ENCODE data around the gene ASPRV1.

ASPRV1 gene

DNA sequence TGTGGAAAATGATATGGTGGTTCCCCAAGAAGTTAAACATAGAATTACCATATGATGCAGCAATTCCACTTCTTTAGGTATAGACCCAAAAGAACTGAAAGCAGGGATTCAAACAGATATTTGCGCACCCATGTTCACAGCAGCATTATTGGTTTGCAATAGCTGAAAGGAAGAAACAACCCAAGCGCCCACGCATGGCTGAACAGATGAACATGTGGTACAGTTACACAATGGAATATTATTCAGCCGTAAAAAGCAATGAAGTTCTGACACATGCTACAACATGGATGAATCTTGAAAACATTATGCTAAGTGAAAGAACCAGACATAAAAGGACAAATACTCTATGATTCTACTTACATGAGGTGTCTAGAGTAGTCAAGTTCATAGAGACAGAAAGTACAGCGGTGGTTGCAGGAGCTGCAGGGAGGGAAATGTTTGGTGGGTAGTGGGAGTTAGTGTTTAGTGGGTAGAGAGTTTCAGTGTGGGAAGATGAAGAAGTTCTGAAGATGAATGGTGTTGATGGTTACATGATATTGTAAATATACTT lies 26.7 kb upstream of the ASPRV1 start:
- DNase-seq, result no peak

DNA sequence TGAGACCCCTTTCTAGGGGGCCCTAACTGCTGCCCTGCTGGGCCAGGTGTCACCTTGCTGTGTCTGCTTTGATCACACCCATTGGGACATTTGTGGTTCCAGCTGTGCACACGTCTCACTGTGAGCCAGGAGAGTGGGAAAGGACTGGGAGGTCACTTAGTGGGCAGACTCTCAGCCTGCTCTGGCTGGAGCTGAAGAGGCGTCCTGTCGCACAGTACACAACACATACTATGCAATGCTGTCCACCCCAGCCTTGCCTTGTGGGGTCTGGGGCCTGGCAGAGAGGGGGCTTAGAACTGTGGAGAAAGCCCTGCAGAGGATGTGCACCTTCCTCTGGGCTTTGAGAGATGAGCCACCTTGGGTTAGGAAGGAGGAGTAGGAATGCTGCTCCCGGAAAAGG lies 25.3 kb upstream of the ASPRV1 start:
- no peak for DNase-seq

DNA sequence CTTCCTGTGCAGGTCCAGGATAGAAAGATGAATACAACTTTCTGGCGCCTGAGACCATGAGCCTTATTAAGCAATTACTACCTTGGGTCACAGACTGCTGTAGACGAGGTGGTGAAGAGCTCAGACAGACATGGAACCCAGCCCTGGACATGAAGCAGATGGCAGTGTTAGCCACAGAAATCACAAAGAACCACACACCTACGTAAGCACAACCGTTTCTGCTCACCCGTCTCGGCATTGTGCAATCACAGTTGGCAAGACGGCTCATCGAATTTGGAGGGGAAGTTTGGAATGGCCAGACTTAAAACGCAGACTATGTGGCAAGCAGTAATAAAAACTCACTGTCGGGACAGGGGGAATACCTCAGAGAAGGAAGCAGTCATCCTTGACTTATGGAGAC lies 24.3 kb upstream of the ASPRV1 start:
- DNase-seq, result no peak

DNA sequence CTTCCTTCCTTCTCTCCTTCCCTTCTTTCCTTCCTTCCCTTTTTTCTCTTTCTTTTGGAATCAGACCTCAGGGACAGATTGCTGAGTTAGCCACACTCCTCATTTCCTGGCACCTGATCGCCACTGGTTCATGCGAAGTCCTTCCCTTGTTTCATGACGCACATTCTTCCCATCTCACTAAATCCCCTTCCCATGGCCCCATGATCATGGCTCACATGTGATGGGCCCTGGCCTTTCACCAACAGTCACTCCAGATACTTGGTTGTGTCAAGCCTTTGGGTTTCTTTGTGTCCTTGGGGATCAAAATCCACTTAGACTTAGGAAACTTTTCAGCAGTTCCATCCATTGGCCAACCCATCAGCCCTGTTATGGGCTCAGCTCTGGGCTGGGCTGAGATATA lies 23.8 kb upstream of the ASPRV1 start:
- no peak for DNase-seq

DNA sequence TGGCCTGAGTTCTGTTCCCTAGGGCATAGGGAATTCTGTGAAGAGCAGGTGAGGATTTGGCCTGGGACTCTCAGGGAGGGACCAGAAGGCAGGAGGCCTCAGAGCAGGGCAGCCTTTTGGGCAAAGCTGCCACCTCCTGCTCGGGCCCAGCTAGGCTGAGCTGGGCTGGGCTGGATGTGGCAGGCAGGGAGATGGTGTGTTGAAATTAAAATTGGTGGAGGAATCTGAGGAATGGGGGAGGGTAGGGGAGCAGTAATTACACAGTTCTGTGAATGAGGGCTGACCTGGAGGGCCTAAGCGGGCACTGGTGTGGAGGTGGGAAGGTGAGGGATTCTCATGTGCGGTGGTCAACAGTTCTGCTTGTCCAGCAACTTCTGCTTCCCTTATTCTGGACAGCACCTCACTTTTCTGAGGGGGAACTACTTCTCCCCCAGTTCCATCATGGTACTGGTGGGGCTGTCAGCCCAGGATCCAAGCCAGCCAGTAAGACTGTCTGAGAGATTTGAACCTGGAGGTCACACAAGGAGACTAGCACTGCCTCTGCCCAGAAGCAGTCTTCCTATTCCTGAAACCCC lies 22.0 kb upstream of the ASPRV1 start:
- no peak for DNase-seq

DNA sequence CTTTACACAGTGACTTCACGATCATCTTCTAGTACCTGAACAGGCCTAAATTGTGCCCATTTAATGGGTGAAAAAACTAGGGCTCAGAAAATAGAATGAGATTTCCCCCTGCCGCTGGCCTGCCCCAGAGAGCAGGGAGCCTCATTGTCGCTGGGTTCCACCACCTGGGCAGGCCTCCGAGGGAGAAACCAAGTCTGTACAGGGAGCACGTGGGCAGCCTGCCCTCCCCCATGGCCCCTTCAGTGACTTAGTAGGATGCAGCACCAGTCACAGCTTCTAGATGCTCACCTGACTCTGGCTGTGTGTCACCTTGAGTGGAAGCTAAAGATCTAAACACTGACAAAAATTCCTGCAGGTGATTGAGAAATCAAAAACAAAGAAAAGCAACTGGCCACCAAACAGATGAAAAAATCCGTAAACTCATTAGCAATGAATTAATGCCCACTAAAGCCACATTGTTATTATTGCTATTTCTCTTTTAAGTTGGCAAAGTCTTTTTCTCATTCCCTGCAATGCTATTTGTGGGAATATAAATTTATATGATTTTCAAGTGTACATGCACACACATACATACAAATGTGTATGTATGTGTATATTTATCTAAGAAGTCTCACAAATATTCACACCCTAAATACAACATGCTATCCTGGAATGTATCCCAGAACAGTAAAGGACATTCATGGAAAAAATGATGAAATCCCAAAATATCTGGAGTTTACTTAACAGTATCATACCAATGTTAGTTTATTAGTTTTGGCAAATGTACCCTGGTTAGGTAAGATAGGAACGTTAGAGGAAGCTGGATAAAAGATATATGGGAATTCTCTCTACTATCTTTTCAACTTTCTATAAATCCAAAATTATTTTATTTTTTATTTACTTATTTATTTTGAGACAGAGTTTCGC lies 18.7 kb upstream of the ASPRV1 start:
- no peak for DNase-seq

DNA sequence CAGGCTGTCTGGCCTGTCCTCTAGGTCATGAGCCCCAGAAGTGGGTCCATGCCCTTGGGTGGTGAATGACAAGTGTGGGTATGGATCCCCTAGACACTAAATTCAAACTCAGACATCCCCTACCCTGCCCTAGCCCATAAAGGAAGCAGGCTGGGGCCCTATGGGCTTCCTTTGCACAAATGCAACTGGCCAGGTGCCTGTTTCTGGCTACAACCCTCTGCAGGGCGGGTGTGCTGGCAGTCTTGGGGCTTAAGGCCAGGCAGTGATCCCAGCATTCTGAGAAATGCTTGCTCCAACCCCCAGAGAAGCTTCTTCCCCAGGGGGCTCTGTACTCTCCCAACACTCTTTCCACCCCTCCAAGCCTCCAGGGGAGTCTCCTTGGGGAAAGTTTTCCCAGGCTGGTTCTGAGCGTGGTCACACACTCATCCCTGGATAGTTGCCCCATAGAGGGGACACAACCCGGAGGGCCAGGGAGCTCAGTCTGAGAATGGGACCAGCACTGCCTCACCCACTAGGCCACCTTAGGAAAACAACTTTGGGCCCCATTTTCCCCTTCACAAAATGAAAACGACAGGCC lies 16.6 kb upstream of the ASPRV1 start:
- DNase-seq, result no peak

DNA sequence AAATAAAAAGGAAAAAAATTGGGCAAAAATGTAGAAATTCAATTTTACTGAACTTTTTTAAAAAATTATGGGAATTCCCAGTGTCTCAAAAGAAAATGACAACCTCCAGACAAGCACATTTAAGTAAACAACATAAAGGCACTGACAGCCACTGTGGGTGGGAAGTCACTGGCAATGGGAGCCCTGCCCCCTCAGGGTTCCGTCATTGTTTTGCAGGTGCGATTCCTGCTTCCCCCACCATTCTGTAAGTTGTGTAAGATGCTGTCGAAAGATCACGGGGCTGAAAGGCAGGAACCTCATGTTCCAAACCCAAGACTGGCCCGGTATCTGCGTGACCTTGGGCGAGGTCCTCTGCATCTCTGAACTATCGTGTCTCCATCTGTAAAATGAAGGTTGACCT lies 15.8 kb upstream of the ASPRV1 start:
- DNase-seq, result no peak

DNA sequence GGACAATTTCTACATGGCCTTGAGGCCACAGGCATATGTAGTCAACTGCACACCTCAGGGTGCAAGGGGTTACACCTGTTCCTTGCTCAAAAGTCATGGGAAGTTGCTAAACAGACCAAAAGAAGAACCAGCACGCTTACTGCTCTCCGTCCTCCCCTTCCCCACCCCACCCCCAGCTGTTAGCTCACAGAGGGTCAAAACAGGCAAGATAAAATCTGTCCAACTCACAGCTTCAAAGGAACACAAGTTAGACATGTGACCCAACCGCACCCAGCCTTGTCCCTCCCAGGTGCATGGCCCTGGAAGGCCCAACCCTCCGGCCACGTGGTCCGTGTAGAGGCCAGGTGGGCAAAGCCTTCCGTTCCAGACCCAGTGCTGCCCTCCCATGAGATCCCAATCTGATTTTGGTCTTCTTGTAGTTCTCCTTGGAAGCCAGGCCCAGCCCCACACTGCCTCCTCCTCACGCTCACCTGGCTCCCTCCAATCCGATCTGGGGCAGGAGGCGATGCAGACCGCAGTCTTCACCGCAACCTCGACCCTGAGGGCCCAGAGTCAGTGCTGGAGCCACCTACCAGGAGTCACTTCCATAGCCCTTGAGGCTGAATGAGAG lies 14.5 kb upstream of the ASPRV1 start:
- no peak for DNase-seq

DNA sequence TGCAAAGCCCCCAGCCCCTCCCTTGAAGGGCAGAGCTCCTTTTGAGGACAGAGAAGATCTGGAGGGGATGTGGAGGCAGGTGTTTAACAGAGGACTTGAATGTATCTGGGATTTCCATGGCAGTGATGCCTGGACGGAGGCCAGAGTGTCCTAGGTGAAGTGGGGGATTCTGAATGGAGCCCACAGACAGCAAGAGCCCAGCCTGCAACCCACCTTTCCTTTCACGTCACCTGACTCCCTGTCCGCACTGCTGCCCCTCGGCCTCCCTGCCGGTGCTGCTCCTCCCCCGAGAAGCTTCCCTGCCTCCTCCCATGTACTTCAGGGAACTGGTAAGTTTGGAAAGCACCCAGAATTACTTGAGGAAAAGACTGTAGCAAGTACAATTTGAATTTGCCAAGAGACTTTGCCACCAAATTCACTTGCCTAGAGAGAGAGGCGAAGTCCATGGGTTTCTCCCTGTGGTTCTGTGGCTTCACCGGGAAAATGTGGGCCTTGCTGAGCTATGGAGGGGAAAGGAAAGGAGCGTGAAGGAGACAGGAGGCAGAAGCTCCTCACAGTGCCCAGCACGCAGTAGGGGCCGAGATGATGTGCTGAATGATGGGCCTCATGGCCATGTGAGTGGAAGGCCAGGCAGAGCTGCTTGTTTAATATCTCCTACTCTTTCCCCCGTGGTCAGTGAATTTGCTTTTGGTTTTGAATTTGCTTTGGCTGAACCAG lies 13.9 kb upstream of the ASPRV1 start:
- DNase-seq, result no peak

DNA sequence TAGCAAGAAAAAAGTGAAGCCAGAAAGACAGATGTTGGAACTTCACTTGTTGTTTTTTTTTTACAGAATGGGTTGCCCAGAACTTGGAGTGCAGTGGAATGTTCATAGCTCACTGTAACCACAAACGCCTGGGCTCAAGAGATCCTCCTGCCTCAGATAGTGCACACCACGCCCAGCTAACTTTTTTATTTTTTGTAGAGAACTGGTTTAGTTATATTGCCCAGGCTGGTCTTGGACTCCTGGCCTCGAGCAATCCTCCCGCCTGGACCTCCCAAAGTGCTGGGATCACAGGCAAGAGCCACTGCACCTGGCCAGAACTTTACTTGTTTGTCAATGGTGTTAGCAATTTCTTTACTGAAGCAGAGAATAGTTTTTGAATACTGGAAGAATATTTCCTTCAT lies 11.9 kb upstream of the ASPRV1 start:
- DNase-seq, result no peak

DNA sequence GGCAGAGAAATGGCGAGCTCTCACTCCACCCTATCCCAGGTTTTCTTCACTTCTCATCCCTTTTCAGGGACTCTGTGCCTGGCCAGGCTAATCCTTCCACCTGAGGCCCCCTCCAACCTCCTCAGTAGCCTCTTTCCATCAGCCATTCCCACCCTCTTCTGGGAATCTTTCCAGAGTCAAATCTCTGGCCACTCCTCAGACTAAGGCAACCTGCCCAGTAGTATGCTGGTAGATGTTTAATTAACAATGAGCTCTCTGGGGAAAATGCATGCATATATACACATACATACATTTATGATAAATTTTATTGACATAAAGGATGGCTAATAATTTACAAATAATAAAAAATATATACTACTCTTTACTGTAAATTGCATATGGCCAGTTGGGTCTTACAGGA lies 11.4 kb upstream of the ASPRV1 start:
- no peak for DNase-seq

DNA sequence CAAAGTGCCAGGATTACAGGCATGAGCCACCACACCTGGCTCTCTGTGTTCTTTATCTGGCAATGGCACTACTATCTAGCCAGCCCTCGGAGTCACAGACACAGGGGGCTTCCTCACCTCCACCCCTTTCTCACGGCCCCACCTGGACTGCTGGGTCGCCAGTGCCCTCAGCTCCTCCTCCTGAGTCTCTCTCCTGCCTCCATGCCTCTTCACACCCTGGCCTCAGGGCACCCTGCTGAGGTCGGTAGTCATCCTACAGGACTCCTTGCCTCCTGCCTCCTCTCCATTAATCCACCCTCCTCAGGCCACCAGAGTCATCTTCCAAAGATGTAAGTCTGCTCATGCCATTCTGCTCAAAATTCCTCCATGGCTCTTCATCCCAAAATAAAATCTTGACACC lies 8.6 kb upstream of the ASPRV1 start:
- no peak for DNase-seq

DNA sequence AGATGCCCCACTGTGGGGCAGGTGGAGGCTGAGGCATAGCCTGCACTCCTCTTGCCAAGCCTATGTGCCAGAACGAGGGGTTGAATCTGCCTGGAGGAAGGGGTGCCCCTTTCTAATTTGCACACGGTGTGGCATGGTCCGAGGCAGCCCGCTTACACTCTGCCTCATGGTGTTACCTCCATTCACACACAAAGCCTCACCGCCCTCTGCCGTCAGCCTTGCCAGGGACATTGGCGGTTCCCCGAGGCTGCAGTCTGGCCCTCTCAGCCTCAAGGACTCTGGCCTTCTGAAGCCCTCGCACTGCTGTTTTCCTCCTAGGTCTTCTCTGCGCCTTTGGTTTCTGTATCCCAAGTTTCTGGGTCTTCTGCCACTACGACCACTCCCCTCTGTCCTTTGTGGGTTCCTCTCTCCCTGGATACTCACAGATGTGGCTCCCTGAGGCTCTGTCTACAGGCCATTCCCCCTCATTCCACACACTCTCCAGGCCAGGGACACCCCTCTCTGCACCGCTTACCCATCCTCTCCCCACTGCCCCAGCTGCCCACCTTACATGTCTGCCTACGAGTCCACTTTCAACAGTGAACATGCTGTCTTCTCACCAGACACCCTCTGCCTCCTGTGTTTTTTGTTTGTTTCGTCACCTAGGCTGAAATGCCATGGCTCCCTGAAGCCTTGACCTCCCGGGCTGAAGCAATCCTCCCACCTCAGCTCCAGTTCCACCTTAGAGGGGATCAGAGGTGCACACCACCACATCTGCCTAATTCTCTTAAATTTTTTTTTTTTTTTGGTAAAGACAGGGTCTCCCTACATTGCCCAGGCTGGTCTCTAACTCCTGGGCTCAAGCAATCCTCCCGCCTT lies 7.9 kb upstream of the ASPRV1 start:
- DNase-seq, result no peak

DNA sequence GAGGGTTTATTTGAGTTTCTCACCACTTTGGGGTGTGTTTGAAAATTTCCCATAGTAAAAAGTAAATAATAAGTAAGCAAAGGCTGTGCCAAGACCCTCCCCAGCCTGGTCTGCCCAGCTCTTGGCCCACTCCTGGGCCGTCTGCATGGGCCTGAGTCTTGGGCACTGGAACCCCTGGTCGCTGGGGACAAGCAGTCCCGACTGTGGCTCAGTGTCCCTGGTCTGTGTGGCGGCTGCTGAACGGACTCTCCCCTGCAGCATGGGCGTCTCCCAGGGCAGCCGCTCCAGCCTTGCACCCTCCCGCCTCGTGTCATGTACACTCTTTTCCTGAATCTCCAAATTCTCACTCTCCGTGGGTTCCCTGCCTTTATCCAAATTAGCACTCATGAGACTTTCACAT lies 7.2 kb upstream of the ASPRV1 start:
- no peak for DNase-seq

DNA sequence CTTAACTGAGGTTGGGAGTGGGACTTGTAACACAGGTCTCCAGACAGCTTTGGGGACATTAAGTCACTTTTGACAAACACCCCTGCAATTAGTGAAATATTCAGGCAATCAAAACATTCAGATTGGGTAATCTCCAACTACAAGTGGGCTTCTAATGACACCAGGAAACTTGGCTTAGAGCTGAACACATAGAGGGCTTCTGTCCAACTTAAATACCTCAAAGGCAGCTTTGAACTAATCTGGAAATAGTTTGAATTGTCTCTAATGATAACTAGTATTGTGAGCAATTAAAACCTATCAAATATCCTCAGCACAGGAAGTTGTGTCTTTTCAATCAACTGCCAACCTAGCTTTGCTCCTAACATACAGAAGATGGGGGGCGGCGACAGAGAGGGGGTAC lies 5.1 kb upstream of the ASPRV1 start:
- no peak for DNase-seq

DNA sequence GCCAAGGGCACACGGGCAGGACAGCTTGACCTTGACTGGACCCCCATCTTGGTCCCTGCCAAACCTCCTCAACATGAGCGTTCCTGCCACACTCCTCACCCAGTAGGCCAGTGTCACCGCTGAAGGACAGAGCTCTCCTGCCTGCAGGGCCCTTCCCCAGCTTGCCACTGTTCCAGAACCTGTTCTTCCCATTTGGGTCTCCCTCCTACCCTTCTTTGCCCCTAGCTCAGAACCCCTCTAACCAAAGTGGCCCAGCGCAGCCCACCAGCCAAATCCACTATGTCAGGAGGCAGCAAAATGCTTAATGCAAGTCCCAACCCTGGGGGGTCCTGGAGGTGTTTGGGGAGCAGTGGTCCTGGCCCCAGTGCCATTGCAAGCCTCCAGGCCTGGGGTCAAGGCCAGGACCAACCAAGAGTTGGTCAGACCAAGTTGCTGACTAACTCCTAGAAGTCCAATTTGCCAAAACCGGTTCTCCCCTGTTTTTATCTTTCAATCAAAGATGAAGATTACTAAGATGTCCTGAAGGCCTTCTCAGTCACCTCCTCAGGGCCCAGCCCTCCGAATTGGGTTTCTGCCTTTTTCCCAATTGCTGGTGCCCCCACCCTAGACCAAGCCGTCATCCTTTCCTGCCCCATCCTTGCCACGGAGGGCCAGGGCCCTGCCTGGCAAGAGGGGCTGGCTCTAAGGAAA lies 4.5 kb upstream of the ASPRV1 start:
- DNase-seq, result no peak

DNA sequence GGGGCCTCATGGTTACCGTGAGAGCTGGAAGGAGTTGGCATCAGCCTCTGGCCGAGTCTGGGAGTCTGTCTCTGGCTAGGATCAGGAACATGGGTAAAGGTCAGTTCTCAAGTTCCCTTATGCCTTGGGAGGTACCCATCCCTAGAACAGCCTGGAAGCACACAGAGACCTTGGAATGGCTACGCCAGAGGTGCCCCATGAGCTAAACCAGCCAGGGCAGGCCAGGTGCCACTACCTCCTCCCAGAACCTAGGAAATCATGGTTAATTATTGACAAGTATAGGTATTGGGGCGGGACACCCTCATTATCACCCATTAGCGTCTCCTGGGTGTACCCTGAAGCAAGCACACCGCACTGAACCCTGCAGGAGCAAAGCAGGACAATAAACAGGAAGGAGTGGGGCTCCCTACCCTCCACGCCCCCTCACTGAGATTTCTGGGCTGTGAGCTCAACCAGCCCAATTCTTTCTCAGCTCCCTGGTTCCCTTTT lies 3.0 kb upstream of the ASPRV1 start:
- DNase-seq, result no peak

DNA sequence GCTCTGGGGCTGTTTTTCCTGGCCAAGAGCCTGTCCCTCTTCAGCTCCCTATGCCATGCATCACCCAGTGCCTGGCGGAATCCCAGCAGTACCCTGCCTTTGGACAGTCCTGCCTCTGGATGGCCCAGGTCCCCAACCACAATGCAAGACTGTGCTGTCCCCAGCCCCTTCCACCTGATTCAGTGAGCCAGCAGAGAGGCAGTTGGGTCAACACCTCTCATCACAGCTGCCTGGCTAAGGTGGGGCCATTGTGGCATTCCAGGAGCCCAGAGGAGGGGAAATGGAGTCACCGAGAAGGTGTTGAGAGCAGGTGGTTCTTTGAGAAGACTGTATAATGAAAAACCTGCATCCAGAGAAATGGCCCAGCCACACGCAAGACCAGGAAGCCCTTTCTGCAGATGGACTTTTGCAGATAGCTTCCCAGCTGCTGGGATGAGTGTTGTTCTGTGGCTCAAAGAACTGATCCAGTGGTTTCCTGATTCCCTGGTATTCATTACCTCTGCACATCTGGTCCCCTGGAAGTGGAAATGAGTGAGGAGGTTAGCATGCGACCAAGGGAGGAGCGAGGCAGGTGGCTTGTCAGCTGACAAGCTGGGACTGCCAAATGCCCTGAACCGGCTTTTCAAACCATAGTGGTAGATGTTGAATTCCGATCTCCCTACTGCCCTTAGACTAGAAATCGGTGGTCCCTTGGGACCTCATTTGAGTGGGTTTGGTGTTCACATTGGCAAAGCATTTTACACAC lies 1.7 kb upstream of the ASPRV1 start:
- no peak for DNase-seq

DNA sequence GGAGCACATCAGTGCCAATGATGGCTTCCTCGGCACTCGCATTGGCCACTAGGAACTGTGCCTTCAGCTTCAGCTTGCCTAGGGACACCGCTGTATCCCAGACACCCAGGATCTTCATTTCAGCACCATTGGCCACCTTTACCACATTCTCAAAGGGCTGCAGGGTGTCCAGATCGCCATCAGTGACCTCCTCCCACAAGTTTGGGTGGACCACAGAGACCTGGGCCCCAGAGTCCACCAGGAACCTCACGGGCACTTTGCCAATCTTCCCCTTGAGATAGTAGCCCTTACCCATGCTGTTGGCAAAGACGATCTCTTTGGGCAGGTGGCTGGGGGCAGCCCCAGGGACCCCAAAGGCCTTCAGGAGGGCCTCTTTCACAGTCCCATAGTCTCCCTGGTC lies 610 bp downstream of the ASPRV1 start:
- DNase-seq, result no peak
